Hematopoietic multipotent progenitor cell treated with erythropoietin and hydrocortisone succinate and interleukin-3 and kit ligand, for 17 days (in vitro differentiated cells): ENCODE results near the gene GAL3ST1.
A peak's percentile ranks its signal among the peaks of the same experiment; 100 is the strongest.
"Not testable (repeated sequence)": the region's sequence is repeated elsewhere in the genome, so short reads cannot be mapped to it uniquely, and the experiment has no call there.

ENCODE experiments used
- DNase-seq: peaks from one replicate; pipeline ENCODE4 v3.0.0-alpha.2; 2015; ENCODE audit warnings: low spot score

The GAL3ST1 gene

DNA sequence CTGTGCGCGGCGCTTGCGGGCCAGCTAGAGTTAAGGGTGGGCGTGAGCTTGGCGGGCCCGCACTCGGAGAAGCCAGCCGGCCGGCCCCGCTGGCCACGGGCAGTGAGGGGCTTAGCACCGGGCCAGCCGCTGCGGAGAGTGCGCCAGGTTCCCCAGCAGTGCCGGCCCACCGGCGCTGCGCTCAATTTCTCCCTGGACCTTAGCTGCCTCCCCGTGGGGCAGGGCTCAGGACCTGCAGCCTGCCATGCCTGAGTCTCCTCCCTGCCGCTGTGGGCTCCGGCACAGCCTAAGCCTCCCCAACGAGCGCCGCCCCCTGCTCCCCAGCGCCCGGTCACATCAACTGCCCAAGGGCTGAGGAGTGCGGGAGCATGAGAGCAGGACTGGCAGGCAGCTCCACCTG lies 22.4 kb upstream of the GAL3ST1 start:
- no peak for DNase-seq

DNA sequence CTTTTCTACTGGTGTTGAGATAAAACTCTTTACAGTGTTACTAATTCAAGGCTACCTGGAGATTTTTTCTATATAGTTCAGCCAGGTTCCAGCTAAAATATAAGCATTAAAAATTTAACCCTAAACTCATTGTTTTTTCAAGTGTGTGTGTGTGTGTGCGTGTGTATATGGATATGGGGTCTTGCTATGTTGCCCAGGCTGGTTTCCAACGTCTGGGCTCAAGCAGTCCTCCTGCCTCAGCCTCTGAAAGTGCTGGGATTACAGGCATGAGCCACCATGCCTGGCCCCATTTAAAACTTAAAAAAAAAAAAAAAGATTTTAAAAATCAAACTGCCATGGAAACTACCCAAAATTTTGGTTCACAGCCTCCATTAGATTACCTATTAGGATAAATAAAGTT lies 21.7 kb upstream of the GAL3ST1 start:
- no peak for DNase-seq

DNA sequence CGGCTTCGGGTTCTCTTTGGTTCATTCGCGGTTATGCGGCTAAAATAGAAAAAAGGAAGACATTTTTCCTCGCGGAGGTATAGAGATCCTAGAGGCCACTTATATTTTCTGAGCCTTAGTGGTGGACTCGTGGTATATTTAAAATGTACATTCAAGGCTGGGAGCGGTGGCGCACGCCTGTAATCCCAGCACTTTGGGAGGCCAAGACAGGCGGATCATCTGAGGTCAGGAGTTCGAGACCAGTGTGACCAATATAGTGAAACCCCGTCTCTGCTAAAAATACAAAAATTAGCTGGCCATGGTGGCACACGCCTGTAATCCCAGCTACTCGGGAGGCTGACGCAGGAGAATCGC lies 17.9 kb upstream of the GAL3ST1 start:
- DNase-seq, result not testable (repeated sequence)

DNA sequence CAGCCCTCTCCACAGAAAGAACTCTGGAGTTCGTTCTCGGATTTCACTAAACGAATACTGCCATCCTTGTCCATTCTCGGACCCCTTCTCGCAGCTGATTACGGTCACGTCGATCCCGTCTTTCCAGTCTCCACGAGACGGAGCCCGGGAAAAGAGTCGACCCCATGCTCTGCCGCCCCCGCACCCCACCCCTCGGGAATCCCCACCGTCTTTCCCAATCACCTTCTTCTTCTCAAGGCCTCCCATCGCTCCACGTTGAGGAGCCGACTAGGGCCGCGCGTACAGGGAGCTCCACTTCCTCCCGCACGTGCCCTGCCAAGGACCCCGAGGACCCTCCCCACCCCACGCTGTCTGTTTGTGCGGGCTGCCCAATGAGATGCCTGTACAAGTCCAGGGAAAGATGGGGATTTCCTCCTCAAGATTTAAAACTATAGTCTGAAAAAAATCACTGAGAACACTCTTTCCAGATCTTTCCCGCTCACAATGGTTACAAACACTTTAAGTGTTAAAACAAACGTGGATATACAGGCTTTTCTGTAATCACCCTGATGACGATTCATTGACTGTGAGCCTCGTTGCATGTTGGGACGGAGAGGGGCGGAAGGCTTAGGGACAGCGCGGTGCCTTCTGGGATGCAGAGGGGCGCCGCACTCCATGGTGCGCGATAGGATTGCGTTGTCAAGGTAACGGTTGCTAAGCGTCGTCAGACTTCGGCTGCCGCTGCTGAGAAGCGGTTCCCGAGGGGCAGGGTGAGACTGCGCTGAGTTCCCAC lies 17.3 kb upstream of the GAL3ST1 start, which contains the start of gene PES1:
TSS of gene PES1 (minus strand) at position 323 of the 772 bp plus-strand sequence. CDS start at position 246, 77 bp downstream.
- peak; percentile 99 for DNase-seq

DNA sequence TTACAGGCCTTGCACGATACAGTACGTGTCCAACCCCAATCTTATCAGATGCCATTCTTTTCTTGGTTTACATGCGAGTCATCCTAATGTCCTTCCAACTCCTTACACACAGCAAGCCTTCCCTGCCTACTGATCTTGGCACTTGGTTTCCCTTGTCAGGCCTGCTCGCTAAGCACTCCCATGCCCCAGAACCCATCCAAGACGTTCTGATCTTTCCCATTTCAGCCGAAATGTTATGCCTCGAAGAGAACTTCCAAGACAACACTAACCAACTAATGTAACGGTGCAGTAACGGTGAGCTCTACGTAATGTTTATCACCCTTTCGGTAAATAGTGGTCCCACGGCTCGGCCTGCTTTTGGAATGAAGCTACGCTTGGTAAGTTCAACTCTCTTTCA lies 16.7 kb upstream of the GAL3ST1 start:
- DNase-seq, result peak; percentile 53

DNA sequence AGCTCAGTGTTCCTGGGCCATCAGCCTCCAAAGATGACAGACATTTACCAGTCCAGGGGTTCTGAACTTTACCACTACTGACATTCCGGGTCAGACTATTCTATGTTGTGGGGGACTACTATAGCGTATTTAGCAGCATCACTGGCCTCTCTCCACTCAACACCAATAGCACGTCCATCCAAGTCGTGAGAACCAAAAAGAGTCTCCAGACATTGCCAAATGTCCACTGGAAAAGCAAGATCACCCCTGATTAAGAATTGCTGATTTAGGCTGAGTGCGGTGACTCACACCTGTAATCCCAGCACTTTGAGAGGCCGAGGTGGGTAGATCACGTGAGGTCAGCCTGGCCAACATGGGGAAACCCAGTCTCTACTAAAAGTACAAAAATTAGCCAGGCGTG lies 11.9 kb upstream of the GAL3ST1 start:
- no peak for DNase-seq

DNA sequence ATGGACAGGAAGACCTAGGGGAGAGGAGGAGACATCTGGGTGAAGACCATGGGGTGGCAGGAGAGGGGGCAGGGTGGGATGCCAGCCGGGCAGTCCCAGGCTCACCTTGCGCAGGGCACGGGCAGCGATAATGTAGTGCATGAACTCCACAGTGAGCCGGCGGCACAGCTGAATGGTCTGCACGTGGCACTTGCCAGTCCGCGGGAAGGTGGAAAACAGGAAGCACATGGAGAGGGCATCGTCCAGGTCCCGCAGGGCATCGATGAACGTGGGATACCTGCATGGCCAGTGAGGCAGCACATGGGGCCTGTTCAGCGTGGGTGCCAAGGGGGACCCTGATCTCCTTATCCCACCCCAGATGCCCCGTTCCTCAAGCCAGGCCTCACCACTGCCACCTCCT lies 10.0 kb upstream of the GAL3ST1 start:
- no peak for DNase-seq

DNA sequence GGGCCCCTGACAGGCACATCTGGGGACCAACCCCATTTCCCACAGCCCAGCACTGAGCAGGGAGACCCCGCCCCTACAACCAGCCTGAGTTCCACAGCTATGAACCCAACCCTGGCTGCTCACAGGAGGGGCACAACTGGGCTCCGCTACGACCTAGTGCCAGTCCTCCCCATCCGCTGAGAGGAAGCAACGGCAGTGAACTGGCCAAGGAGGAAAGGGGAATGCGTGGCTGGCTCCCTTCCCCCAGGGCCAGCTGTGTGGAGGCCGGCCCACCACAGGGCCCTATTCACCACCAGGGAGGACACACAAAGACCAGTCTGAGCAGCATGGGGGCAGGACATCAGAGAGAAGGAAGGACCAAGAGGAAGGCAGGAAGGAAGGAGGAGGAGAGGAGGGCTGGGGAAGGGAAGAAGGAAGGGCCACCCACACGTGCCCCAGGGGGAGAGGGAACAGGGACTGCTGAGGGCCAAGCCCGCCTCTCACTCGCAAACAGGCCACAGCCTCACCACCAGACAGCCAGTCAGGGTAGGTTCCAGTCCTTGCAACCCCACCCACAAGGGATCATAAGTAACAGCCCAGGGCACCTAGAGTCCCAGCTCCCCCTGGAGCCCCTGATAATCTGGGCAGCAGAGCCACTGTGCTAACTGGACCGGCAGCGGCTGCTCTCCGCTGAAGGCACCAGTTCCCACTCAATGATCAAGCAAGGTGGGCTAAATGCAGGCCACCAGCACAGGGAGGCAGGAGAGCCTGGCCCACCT lies 8.5 kb upstream of the GAL3ST1 start:
- DNase-seq, result no peak

DNA sequence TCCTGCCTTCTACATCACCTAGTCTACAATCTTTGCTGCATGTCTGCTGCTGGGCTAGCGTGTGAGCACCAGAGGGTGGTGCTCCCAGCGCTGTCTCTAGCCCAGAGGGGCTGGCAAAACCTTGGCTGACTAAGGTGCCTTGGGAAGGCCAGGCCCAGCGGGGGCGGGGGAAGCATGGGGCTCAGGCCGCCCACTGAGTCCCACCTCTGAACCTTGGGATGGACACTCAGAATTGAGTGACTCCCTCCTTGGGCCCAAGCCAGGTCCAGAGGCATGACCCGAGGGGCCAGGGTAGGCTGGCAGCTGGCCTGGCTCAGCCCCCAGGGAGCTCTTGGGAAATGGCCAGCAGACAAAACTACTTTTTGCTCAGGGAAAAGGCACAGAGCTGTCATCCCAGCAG lies 7.6 kb upstream of the GAL3ST1 start:
- DNase-seq, result no peak

DNA sequence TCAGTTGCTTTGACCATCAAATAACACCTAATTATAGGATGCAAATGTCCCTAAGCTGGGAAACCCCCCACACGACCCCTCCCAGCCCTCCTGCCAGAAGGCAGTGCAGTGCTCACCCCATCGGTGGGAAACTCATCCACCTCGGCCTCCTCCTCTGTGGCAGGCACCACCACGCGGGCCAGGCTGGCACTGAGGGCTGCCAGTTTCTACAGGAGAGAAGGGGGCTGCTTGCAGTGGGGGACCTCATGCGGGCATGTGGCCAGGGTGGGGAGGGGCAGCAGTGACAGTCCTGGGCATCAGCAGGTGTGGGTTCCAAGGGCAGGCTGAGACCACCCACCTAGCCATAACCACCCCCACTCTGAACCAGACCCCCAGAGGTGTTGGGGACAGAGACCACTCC lies 6.4 kb upstream of the GAL3ST1 start:
- DNase-seq, result no peak

DNA sequence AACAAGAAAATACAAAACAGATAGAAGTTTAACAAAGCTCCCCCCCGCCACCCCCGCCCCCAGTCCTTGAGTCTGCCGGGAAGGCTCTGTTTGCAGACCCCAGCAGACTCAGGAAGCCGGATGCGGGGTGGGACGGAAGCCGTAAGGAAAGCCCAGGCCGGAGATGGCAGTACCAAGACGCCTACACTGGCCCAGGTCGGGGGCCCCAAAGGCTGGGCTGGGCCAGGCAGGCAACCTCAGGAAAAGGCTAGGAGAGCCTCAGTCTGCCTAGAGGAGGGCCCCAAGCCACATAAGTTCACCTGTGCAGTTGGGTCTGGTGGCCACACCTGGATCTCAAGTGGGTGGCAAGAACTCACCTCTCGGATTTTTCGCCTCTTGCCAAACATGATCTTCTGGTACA lies 4.0 kb upstream of the GAL3ST1 start:
- no peak for DNase-seq

DNA sequence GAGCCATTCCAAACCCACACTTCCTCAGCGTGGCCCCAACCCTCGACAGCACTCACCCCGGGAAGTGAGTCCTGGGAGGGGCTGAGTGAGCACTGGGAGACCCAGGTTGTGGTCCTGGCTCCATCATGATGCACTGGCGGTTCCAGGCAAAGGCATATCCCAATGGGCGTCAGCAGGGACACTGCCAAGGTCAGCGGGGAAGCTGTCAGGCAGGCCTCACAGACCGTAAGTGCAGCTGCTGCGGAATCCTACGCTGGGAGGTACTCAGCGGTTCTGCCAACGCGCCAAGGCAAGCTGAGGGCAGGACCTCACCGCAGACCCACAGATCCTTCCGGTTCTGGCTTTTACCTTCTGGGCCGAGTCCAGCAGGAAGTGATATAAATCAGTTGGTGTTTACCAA lies 1.4 kb upstream of the GAL3ST1 start:
- no peak for DNase-seq

DNA sequence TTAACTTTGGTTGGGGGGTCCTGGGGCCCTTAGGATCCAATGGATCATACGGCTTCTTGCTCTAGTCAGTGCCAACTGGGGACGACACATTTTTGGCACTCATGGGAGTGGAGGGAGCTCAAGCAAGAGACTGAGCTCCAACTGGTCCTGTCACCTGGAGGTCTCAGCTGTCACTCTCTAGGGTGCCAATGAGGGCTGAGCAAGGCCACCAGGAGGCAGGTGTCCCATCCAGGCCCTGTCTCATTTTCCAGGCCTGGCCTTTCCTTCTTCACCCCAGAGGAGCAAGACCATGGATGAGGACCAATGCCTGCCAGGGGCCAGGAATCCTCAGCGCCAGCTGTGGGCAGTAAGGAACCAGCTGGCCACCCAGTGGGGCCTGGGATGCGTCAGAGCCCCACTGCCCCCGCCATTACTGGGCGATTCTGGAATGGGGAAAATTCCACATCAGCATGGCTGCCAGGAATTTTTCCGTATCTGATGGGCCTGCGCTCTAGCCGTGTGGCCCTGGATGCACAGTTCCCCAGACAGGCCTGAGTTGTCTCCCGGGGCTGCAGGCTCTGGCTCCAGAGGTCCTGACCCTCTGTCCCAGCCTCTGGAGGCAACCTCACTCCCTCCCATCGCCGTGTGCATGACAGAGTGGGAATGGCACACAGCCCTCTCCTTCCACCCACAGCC lies 669 bp upstream of the GAL3ST1 start:
- DNase-seq, result no peak

DNA sequence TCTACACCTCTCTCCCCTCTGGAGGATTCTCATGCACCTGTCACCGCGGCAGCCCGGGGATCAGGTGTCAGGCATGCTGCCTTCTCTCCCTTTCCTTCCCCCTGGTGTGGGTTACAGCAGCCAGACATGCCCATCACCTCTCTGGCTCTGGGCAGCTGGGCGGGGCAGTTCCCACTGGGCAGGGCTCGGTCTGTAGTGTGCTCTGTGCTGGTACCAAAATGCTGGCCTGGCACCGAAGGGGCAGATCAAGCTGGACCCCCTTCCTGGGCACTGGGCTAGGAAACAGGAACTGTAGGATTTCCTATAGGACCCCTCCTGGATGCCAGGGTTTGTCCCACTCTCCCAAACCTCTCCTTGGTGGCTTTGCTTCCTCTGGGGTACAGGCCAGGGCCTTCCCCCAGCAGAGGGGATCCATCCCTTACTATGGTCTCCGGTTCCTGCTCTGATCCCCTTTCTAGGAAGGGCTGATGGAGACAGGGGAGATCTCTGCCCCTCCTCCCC lies 821 bp downstream of the GAL3ST1 start:
- no peak for DNase-seq

DNA sequence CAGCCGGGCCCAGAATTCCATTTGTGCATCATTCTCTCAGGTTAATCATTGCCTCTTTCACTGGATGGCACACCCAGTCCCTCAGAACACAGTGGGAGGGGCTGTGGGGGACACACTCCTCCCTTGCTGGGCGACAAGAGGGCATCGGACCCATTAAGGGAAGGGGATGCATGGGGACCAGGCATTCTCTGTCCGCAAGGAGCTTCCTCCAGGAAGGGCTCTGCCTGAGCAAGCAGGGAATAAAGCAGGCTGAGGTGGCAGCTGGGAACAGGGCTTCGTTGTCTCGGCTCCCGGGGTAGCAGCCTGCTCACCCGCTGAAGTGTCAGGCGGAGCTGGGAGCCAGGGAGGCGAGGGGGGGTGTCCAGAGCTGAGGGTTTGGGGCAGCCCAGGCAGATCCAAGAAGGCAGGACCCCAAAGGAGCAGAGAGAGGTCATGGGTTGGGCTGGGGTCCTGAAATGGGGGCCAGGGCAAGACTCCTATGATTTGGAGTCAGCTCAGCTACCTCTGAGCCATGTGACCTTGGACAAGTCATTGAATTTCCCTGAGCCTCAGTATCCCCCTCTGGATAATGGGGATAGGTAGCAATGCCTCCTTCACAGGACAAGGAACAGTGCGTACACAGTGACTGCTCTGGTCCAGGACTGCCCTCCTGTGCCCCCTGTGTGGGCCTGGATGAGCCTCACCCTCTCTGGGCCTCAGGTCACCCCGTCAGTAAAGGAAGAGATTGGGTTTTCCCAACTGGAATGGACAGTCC lies 1.4 kb downstream of the GAL3ST1 start:
- no peak for DNase-seq

DNA sequence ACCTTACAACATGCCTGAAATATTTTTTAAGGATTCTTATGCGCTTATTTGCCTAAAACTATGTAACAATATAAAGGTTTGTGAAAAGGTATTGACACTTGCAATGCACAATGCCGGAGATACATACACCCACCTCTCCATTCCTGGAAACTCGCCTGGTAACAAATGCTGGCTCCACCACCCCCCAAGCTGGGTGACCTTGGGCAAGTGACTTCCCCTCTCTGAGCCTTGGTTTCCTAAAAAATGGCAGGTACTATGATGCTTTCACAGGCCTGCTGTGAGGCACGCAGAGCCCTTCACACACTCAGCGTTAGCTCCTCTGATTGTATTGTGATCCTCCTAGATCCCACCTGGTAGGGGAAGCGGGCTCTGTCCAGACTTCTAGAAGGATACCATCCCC lies 2.3 kb downstream of the GAL3ST1 start:
- no peak for DNase-seq

DNA sequence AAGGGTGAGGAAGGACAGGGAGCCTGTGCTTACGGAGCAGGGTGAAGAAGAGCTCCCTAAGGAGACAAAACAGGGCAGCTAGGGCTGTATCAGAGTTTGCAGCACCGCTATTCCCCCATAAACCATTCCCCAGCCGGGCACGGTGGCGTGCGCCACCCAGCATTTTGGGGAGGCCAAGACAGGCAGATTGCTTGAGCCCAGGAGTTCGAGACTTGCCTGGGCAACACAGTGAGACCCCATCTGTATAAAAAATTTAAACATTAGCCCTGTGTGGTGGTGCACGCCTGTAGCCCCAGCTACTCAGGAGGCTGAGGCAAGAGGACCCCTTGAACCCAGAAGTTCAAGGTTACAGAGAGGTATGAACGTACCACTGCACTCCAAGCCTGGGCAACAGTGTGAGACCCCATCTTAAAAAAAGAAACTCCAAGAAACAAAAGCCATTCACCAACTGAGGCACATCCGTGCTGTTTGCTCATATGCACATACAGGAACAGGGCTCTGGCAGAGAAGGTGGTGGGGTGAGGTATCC lies 4.7 kb downstream of the GAL3ST1 start:
- DNase-seq, result no peak

DNA sequence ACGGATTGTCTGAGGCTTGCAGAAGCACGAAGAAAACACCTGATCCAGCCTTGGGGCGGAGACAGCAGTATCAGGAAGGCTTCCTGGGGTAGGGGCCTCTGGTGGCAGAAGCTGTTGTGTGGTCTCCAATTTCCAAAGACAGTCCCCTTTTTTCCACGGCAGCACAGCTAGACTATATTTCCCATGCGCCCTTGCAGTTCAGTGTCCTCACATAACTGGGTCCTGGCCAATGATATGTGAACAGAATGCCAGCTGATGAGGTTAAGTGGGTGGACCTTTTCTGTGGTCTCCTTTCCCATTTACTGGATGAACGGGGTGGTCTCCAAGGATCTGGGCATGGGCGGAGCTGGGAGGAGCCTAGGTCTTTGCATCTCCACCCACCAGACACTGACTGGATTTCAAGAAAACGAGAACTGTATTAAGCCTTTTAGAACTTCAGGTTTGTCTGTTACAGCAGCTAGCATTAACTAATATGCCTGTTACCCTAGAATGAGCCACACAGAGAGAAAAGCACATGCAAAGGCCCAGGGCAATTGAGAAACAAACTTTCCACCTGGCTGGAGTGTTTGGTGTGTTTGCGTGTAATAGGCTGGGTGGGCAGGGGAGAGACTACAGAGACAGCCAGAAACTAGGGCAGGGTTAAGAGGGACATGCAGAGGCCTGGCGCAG lies 6.2 kb downstream of the GAL3ST1 start:
- DNase-seq, result no peak

DNA sequence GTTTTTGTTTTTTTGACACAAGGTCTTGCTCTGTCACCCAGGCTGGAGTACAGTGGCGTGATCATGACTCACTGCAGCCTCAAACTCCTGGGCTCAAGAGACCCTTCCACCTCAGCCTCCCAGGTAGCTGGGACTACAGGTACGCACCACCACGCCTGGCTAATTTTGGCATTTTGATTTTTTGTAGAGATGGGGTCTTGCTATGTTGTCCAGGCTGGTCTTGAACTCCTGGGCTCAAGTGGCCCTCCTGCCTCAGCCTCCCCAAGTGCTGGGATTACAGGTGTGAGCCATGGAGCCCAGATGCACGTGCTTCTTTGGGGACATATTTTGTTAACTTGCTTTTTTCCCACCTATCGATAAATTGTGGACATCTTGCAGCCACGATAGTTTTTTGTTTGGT lies 7.2 kb downstream of the GAL3ST1 start:
- not testable (repeated sequence) for DNase-seq

DNA sequence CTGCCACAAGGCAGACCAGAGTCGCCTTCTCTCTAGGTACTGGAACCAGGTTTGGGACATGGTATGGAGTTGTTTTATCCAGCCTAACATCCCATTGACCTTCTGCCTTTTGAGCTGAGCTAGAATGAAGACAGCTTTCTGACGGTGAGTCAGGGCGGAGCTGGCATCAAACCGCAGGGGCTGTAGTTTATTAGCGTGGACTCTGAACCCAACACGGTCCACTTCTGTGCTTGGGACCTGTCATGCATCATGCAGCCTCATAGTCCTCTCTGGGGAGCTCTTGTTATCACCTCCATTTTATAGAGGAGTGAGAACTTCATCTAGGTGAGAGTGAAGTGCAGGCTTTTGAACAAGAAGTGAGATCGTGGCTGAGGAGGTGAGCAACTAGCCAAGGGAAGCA lies 8.3 kb downstream of the GAL3ST1 start:
- DNase-seq, result no peak

DNA sequence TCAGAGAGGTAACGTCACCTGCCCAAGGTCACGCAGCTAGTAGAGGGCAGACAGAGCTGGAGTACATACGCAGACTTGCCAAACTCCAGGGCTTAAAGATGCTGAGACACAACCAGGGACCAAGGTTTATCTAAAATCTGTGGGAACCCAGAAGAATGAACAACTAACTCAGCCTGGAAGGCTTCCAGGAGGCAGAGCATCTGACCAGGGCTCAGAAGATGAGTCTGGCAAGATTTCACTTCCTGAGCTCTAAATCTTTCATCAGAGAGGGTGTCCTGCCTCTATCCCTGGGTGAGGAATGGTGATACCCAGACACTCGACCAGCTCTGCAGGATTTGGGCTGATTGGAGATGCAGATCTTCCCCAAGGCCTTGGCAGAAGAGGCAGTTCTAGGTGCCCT lies 9.1 kb downstream of the GAL3ST1 start:
- no peak for DNase-seq
